K562 (cell line): ENCODE measurements around the gene ARF5. TPM values are rescaled to one million over a fixed set of nuclear protein-coding genes. Genes with fewer than 3 reads are reported as not detected.

Experiments used
- CC2D1A ChIP-seq: fragments of 450-650 bp; IDR thresholded peaks from 2 replicates; pipeline ENCODE4 v1.6.1; 2017; ENCODE audit warnings: mild to moderate bottlenecking
- CTBP1 ChIP-seq: fragments of 450-650 bp; IDR thresholded peaks from 2 replicates; pipeline ENCODE4 v1.6.1; 2016; ENCODE audit warnings: borderline replicate concordance
- DPF2 ChIP-seq: fragments of 450-650 bp; IDR thresholded peaks from 2 replicates; pipeline ENCODE4 v1.6.1; 2016
- E2F4 ChIP-seq: sonication (generic); formaldehyde crosslinking; IDR thresholded peaks from 2 replicates; pipeline ENCODE4 v1.8.0; 2022; ENCODE audit warnings: mild to moderate bottlenecking, low read depth, missing genetic modification reagents
- FOXM1 ChIP-seq, 2 experiments: fragments of 450-650 bp in 1 of 2; sonication (generic) in 1 of 2; formaldehyde crosslinking in 1 of 2; IDR thresholded peaks; 2 replicates each; pipeline versions ENCODE4 v1.6.1 to v1.9.0; 2017 to 2022; ENCODE audit warnings: low read depth in 2 of 2, mild to moderate bottlenecking in 2 of 2, missing genetic modification reagents in 1 of 2, moderate library complexity in 1 of 2
- HDGF ChIP-seq: fragments of 450-650 bp; IDR thresholded peaks from 2 replicates; pipeline ENCODE4 v1.6.1; 2016
- HLTF ChIP-seq: fragments of 450-650 bp; IDR thresholded peaks from 2 replicates; pipeline ENCODE4 v1.6.1; 2016
- JUN ChIP-seq, 2 experiments: sonication (generic) in 1 of 2; formaldehyde crosslinking in 1 of 2; IDR thresholded peaks; 2 replicates each; pipeline versions ENCODE4 v1.6.1 to v1.8.0; 2012 to 2022; ENCODE audit warnings: borderline replicate concordance in 2 of 2, mild to moderate bottlenecking in 2 of 2, improper control_type of control experiment in 1 of 2, low read depth in 1 of 2, low read length in 1 of 2, missing genetic modification reagents in 1 of 2
- MYC ChIP-seq, 2 experiments: fragments of 250-450 bp in 1 of 2; sonication (Bioruptor Pico) in 1 of 2; IDR thresholded peaks; 2 replicates each; pipeline versions ENCODE4 v1.5.1 to v1.6.1; 2012 to 2021; ENCODE audit warnings: low read depth in 2 of 2, borderline replicate concordance in 1 of 2, improper control_type of control experiment in 1 of 2, low read length in 1 of 2, mild to moderate bottlenecking in 1 of 2, moderate library complexity in 1 of 2
- RBFOX2 ChIP-seq: fragments of 200-400 bp; formaldehyde crosslinking; IDR thresholded peaks from 2 replicates; pipeline ENCODE4 v1.6.1; 2017; ENCODE audit warnings: low read depth, mild to moderate bottlenecking, low read length, moderate library complexity
- RCOR1 ChIP-seq, 2 experiments: IDR thresholded peaks; 2 replicates each; pipeline ENCODE4 v1.6.1; 2012; ENCODE audit warnings: low read depth in 2 of 2, low read length in 2 of 2, borderline replicate concordance in 1 of 2, improper control_type of control experiment in 1 of 2
- TSHZ1 ChIP-seq: fragments of 250-450 bp; sonication (Bioruptor Pico); IDR thresholded peaks from 2 replicates; pipeline ENCODE4 v1.4.0; 2020; ENCODE audit warnings: mild to moderate bottlenecking, moderate library complexity
- ZEB2 ChIP-seq: fragments of 450-650 bp; IDR thresholded peaks from 2 replicates; pipeline ENCODE4 v1.6.1; 2016
- polyA plus RNA-seq, 8 experiments: library from polyadenylated mRNA; depleted of rRNA in 4 of 8; stranded (reverse) in 5 of 8; unstranded in 3 of 8; fragments of >200 nt; fragmentation: Nextera tagmentation in 2 of 8; fragmentation: Illumina TruSeq in 1 of 8; extraction: Ambion mirVana in 2 of 8; extraction: Trizol in 1 of 8; gene quantifications; 2 replicates each; pipeline versions ENCODE4 v1.2.1 to v1.2.3, GENCODE V29; 2011 to 2014; ENCODE audit warnings: inconsistent platforms in 1 of 8, missing spikeins in 1 of 8
- total RNA-seq, 7 experiments: library from RNA; depleted of rRNA in 6 of 7; stranded (reverse); fragments of >200 nt in 6 of 7; fragmentation: Illumina TruSeq in 2 of 7; extraction: Trizol in 2 of 7; gene quantifications; 2 replicates each; pipeline versions ENCODE4 v1.2.1 to v1.2.3, GENCODE V29; 2011 to 2021; ENCODE audit warnings: low replicate concordance in 1 of 7
- TF ChIP-seq, protein P1 (sequence below): fragments of 450-650 bp; IDR thresholded peaks from 2 replicates; pipeline ENCODE4 v1.6.1; 2018; ENCODE audit not compliant: partially characterized antibody

ARF5 gene
- total and polyA plus RNA-seq, 9 of the 15 experiments (the other 6 are each of a cell fraction or from before 2014, with no cell fraction given): 8.1 to 290 (median 125) TPM

DNA sequence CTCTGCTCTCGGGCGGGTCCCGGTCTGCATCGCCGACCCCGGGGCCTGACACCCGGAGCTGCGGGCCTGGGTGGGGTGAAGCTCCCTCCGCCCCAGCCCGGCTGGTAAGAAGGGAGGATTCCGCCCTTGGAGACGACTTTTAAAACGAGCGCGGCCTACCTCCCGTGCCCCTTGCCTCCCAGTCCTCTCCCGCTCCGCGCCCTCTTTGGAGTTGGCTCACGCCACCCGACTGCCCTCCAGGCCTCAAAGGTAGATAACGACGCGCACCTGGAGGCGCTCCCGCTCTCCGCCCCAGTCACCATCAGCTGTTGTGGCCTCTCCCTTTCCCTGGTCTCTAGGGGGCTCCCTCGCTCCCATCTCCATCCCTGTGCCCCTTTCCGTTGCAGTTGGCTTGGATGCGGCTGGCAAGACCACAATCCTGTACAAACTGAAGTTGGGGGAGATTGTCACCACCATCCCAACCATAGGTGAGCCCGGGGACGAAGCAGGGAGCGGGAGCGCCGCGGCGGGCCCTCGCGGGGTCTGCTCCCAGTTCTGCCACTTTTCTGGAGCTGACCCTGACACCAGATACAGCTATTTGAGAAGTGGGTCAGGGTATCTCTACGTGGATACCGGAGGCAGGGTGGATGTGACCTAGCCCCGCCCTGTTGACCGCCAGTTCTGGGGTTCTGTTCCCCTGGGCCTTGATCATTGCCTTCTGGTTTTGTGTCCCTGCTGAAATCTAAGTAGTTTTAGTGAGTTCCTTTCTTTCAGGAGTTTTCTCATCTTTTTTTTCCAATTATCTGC lies 679 bp downstream of the ARF5 start (continued):
- TF ChIP-seq E2F4 (CRISPR knock-in tag): peak; percentile 14; the same call in 1 of the 2 replicates
- TF ChIP-seq HDGF: peak; percentile 92; the same call in 1 of the 2 replicates
- peak; percentile 71; the same call in 1 of the 2 replicates for TF ChIP-seq DPF2
- no peak for TF ChIP-seq FOXM1 (IDR thresholded peaks at IDR 0.05; ENCODE audit: low read depth)
- TF ChIP-seq FOXM1 (CRISPR knock-in tag; IDR thresholded peaks at IDR 0.05; ENCODE audit: low read depth): no peak
- peak; percentile 97 for TF ChIP-seq CTBP1
- TF ChIP-seq TSHZ1 (CRISPR knock-in tag): no peak
- peak; percentile 63; the same call in 1 of the 2 replicates for TF ChIP-seq CC2D1A
- peak; percentile 81; the same call in 1 of the 2 replicates for TF ChIP-seq HLTF
- peak; percentile 98 for TF ChIP-seq ZEB2
- peak in 1 of 2 experiments; percentile 93; a peak in 2 of 4 replicates for TF ChIP-seq RCOR1 (IDR thresholded peaks at IDR 0.05; ENCODE audit: borderline replicate concordance in 1 of 2, low read depth in 2 of 2, low read length in 2 of 2)
- TF ChIP-seq RBFOX2: peak; percentile 72
- TF ChIP-seq, protein P1, sequence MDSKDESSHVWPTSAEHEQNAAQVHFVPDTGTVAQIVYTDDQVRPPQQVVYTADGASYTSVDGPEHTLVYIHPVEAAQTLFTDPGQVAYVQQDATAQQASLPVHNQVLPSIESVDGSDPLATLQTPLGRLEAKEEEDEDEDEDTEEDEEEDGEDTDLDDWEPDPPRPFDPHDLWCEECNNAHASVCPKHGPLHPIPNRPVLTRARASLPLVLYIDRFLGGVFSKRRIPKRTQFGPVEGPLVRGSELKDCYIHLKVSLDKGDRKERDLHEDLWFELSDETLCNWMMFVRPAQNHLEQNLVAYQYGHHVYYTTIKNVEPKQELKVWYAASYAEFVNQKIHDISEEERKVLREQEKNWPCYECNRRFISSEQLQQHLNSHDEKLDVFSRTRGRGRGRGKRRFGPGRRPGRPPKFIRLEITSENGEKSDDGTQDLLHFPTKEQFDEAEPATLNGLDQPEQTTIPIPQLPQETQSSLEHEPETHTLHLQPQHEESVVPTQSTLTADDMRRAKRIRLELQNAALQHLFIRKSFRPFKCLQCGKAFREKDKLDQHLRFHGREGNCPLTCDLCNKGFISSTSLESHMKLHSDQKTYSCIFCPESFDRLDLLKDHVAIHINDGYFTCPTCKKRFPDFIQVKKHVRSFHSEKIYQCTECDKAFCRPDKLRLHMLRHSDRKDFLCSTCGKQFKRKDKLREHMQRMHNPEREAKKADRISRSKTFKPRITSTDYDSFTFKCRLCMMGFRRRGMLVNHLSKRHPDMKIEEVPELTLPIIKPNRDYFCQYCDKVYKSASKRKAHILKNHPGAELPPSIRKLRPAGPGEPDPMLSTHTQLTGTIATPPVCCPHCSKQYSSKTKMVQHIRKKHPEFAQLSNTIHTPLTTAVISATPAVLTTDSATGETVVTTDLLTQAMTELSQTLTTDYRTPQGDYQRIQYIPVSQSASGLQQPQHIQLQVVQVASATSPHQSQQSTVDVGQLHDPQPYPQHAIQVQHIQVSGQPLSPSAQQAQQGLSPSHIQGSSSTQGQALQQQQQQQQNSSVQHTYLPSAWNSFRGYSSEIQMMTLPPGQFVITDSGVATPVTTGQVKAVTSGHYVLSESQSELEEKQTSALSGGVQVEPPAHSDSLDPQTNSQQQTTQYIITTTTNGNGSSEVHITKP: peak; percentile 4
- TF ChIP-seq MYC (IDR thresholded peaks at IDR 0.05; ENCODE audit: low read depth, low read length): peak; percentile 47
- no peak for TF ChIP-seq MYC (CRISPR knock-in tag; IDR thresholded peaks at IDR 0.05; ENCODE audit: borderline replicate concordance, low read depth)
- no peak for TF ChIP-seq JUN (IDR thresholded peaks at IDR 0.05; ENCODE audit: borderline replicate concordance, low read depth, low read length)
- TF ChIP-seq JUN (CRISPR knock-in tag; IDR thresholded peaks at IDR 0.05; ENCODE audit: borderline replicate concordance): no peak
